Suppressor macrophage treated with lipopolysaccharide for 1 hour (primary cell): ENCODE measurements around the gene MBP.
"Not testable (repeated sequence)": the region's sequence is repeated elsewhere in the genome, so short reads cannot be mapped to it uniquely, and the experiment has no call there.

Experiments
- DNase-seq, 3 donors: peaks; one replicate each; pipeline ENCODE4 v3.0.0-alpha.2; 2020 to 2022

Gene MBP

GRCh38 chr18:77021075-77021474 lies 111.5 kb downstream of the MBP start:
- no peak for DNase-seq

GRCh38 chr18:77020561-77020960 lies 112.0 kb downstream of the MBP start:
- DNase-seq = no peak

GRCh38 chr18:77019641-77020040 lies 112.9 kb downstream of the MBP start:
- no peak for DNase-seq

- DNase-seq = not testable (repeated sequence)
These were observed 113.9 kb downstream of the MBP start for GRCh38 chr18:77018650-77019049.

- DNase-seq = peak in 1 of 3 donors; percentile 18
These were observed 115.2 kb downstream of the MBP start for GRCh38 chr18:77017355-77017754.

- DNase-seq = no peak
These were observed 115.6 kb downstream of the MBP start for GRCh38 chr18:77016936-77017335.

GRCh38 chr18:77015771-77016710 lies 116.5 kb downstream of the MBP start:
- DNase-seq = peak; percentile 46 to 69 (median 60)

- peak; percentile 46 to 70 (median 64) for DNase-seq
These were observed 117.4 kb downstream of the MBP start for GRCh38 chr18:77015169-77015568.

GRCh38 chr18:77014538-77014937 lies 118.0 kb downstream of the MBP start:
- DNase-seq = peak in 1 of 3 donors; percentile 15

GRCh38 chr18:77013811-77014521 lies 118.6 kb downstream of the MBP start:
- DNase-seq = peak; percentile 76 to 87 (median 76)

GRCh38 chr18:77012806-77013541 lies 119.6 kb downstream of the MBP start:
- peak in 1 of 3 donors; percentile 36 for DNase-seq

- peak in 1 of 3 donors; percentile 10 for DNase-seq
These were observed 120.5 kb downstream of the MBP start for GRCh38 chr18:77012120-77012519.

GRCh38 chr18:77009675-77010074 lies 122.9 kb downstream of the MBP start:
- DNase-seq = no peak

GRCh38 chr18:77008576-77009315 lies 123.8 kb downstream of the MBP start:
- peak in 1 of 3 donors; percentile 17 for DNase-seq

- no peak for DNase-seq
These were observed 124.6 kb downstream of the MBP start for GRCh38 chr18:77008006-77008405.

GRCh38 chr18:77007251-77007650 lies 125.3 kb downstream of the MBP start:
- no peak for DNase-seq

- peak; percentile 38 to 52 (median 46) for DNase-seq
These were observed 126.0 kb downstream of the MBP start for GRCh38 chr18:77006305-77007175.

- DNase-seq = no peak
These were observed 126.9 kb downstream of the MBP start for GRCh38 chr18:77005651-77006195.

- DNase-seq = peak; percentile 65 to 68 (median 67)
These were observed 127.8 kb downstream of the MBP start for GRCh38 chr18:77004555-77005380.

GRCh38 chr18:77003316-77003715 lies 129.3 kb downstream of the MBP start:
- DNase-seq = no peak
